GM21825 (cell line): ENCODE data around the gene BRSK2.
"Not testable (repeated sequence)": the region's sequence is repeated elsewhere in the genome, so short reads cannot be mapped to it uniquely, and the experiment has no call there.

ENCODE experiments used
- ATAC-seq: cut with Tn5 transposase; IDR thresholded peaks from one replicate; pipeline ENCODE4 v1.9.1; 2021; ENCODE audit warnings: mild to moderate bottlenecking, moderate library complexity; ENCODE audit not compliant: unreplicated experiment

Gene BRSK2

GRCh38 chr11:1353383-1354124, 36.2 kb upstream of the BRSK2 start:
- ATAC-seq, result no peak

GRCh38 chr11:1354125-1354938, 35.4 kb upstream of the BRSK2 start:
- no peak for ATAC-seq

- no peak for ATAC-seq
These were observed 33.7 kb upstream of the BRSK2 start for GRCh38 chr11:1356007-1356435.

GRCh38 chr11:1356478-1356960, 33.2 kb upstream of the BRSK2 start:
- ATAC-seq, result no peak

- ATAC-seq, result no peak
These were observed 31.4 kb upstream of the BRSK2 start for GRCh38 chr11:1358286-1358685.

- not testable (repeated sequence) for ATAC-seq
These were observed 30.8 kb upstream of the BRSK2 start for GRCh38 chr11:1358931-1359330.

- ATAC-seq, result no peak
These were observed 30.2 kb upstream of the BRSK2 start for GRCh38 chr11:1359556-1359955.

- ATAC-seq, result no peak
These were observed 29.4 kb upstream of the BRSK2 start for GRCh38 chr11:1360181-1360834.

GRCh38 chr11:1360835-1361357, 28.8 kb upstream of the BRSK2 start:
- no peak for ATAC-seq

GRCh38 chr11:1361882-1362281, 27.9 kb upstream of the BRSK2 start:
- ATAC-seq, result no peak

GRCh38 chr11:1367721-1368120, 22.0 kb upstream of the BRSK2 start:
- ATAC-seq, result no peak

- no peak for ATAC-seq
These were observed 21.5 kb upstream of the BRSK2 start for GRCh38 chr11:1368216-1368615.

GRCh38 chr11:1368966-1369365, 20.8 kb upstream of the BRSK2 start:
- no peak for ATAC-seq

GRCh38 chr11:1369371-1370005, 20.2 kb upstream of the BRSK2 start:
- ATAC-seq, result no peak

GRCh38 chr11:1370186-1371025, 19.3 kb upstream of the BRSK2 start:
- no peak for ATAC-seq

- no peak for ATAC-seq
These were observed 18.8 kb upstream of the BRSK2 start for GRCh38 chr11:1371026-1371325.

GRCh38 chr11:1371377-1371776, 18.4 kb upstream of the BRSK2 start:
- ATAC-seq, result no peak

GRCh38 chr11:1371836-1372465, 17.8 kb upstream of the BRSK2 start:
- no peak for ATAC-seq

GRCh38 chr11:1372660-1373059, 17.1 kb upstream of the BRSK2 start:
- ATAC-seq, result no peak
